Stimulated activated CD4-positive, alpha-beta T cell treated with anti-CD3 and anti-CD28 coated beads, TNF-alpha, amount 100 ng/mL, for 4 hours (primary cell): ENCODE measurements around the gene TRIM29.

Experiments used
- DNase-seq, 3 experiments: peaks; one replicate each; pipeline ENCODE4 v3.0.0-alpha.2; 2020; ENCODE audit warnings: low read depth in 3 of 3

Gene TRIM29

DNA sequence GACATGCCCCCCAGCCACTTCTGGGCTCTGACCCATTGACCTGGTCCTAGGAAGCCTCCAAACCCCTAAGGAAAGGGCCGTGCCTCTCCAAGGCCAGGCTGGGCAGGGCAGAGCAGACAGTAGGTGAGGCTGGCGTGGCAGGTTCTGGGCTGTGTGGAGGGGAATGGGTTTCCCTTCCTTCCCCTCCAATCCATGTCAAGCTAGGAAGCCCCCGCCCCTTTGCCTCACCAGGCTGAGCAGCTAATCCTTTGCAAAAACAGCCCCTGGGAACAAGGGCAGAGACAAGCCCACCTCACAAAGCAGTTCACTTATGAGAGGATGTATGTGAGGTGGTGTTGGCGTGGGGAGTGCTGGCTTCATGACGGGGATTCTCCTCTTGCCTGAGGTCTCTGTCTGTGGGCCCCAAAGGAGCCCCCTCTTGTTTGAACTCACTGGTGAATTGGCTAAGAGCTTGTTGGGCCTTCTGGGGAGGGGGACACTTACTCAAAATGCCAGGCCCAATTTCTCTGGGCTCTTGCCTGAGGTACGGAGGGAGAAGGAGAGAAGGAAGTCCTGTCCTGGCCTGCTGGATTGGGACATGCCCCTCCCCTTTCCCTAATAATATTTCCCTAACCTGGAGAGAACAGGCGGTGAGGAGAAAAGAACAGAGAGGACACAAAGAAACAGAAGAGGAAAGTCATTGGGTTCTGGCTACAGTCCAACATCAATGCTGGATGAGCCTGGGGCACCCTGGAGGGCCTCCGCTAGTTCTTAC, 1.6 kb upstream of the TRIM29 start:
- DNase-seq, result no peak

- no peak for DNase-seq
Measured at GRCh38 chr11:120137187-120137610, 714 bp downstream of the TRIM29 start.

GRCh38 chr11:120136356-120136755, 1.6 kb downstream of the TRIM29 start:
- DNase-seq, result no peak

DNA sequence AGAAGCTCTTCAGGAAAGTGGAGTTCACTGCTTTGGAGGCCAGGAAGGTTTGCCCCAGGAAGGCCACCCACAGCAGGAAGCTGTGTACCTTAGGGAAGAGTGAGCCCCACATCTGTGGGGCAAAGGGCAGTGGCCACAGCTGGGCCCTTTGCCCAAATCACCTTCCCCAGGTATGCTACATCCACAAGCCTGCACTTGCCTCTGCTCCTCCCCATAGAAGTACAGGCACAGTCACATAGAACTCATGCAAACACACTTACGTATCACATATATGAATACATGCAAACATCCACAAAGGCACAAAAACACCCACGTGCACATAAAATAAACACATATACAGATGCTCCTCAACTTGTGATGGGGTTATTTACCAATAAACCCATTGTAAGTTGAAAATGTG, 2.1 kb downstream of the TRIM29 start:
- DNase-seq, result no peak

GRCh38 chr11:120134931-120135228, 3.0 kb downstream of the TRIM29 start:
- DNase-seq, result no peak

GRCh38 chr11:120134106-120134930, 3.6 kb downstream of the TRIM29 start:
- DNase-seq, result no peak

DNA sequence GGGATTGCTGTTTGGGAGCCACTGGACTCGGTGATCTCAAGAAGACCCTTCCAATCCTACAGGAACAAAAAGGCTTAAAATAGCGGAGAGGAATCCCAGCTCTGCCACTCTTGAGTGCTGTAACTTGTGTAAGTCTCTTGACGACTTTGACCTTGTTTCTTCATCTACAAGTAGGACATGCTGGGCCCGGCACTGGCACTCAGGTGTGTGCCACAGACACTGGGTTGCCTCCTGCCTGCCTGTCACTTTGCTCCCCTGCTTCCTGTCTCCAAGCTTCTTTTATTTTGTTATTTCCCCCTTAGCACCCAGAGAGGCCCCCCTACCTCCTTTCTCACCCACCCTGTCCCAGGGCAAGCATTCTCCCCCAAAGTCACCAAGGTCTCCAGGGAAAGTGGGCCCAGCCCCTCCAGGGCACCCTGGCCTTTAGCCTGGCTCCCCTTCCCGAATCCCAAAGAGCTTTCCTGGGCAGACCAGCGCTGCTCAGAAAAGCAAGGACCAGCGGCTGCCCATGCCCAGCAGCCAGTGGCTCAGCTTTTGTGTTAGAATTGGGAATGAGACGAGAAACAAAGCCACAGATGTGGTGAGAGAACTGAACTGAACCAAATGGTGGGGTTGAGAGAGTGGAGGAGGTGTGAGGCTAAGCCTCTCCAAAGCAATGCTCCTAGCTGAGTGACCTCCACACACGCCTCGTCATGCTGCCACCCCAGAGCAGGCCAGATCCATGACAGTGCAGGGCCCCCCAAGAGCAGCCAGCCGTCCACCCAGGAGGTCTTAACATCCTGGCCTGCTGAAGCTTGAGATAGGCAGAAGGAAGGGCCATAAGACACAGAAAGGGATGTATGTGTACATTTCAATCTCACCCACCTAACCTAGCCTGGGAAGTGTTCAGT, 4.5 kb downstream of the TRIM29 start:
- DNase-seq, result no peak

DNA sequence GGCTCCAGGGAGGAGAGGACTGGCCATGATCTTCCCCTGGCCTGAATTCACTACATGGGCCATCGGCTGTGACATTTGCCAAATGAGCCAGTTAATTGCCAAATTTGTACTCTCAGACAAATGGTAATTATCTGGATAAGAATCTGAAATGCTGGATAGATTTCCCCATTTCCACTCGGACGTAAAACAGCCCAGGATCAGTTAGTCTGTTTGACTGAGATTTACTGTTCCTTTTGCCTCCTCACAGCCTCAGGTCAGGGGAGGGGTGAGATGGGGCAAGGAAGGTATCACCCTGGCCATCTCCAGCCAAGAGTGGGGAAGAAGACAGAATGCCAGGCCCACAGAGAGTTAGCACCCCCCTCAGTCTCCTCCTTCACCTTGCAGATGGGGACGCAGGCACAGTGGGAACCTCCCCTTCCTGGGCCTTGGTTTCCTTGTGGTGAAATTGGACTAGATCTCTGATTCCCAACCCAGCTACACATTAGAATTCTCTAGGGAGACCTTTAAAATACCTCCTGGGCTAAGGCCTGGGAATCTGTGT, 5.2 kb downstream of the TRIM29 start:
- DNase-seq, result no peak

DNA sequence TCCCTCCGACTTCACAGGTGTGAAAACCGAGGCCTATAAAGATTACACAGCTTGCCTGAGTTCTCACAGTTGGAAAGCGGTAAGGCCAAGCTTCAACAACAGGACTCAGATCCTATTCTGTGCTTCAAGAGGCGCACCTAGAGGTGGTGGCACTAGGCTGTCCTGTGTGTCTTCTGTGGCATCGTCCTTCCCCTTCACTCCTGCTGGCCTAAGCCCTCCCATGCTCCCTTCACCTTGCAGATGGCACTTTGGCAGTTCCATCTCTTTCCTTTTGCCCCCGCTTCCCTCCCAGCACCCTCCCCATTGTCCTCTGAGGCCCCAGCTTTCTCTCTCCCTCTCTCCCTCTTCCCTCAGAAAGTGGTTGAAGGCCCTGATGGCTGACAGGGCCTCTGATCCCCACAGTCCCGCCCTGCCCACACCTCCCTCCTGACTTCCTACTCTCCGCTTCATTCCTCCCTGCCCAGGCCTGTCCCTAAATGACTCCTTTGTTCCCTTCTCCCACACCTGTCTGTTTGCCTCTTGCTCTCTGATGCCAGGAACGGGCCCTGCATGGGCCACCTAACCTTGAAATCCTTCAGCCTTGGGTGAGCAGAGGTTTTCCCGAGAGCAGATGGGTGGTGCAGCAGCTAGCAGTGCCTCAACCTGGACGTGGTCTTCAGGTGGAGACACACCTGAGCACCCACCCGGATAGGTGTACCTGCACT, 5.8 kb downstream of the TRIM29 start:
- DNase-seq, result no peak

DNA sequence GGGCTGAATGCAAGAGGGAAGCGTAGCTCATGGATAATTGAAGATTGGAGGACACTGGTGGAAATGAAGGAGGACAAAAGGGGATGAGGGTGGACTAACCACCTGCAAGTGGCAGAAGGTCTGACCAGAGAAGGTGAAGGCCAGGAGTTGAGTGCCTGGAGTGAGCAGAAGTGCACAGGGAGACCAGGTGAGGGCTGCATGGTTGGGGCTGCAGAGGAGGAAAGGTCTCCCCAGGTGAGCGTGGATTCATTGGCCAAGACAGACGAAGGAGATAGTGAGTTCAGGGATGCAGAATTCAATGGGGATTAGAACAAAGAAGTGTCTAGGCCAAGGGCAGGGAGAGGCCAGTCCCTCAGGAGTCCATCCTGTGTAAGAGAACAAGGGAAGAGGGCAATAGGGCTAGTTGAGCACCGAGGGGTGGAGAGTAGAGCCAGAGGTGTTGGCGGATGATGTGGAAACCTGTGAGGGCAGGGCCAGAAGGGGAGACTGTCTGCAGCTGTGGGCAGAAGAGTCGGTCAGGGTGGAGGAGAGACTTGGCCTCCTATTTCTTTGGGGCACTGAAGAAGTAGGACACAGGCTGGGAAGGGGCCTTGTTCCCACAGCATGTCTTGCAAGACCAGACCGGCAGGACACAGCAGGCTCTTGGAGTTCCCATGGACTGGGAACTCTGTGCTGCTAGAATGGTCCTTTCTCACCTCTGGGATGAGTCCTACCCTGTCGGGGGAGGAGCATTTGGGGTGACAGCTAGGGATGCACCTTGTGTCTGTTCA, 6.7 kb downstream of the TRIM29 start:
- no peak for DNase-seq

- DNase-seq, result no peak
Measured at GRCh38 chr11:120130176-120130980, 7.5 kb downstream of the TRIM29 start.

GRCh38 chr11:120129570-120129969, 8.3 kb downstream of the TRIM29 start:
- no peak for DNase-seq

GRCh38 chr11:120128392-120129119, 9.4 kb downstream of the TRIM29 start:
- no peak for DNase-seq

DNA sequence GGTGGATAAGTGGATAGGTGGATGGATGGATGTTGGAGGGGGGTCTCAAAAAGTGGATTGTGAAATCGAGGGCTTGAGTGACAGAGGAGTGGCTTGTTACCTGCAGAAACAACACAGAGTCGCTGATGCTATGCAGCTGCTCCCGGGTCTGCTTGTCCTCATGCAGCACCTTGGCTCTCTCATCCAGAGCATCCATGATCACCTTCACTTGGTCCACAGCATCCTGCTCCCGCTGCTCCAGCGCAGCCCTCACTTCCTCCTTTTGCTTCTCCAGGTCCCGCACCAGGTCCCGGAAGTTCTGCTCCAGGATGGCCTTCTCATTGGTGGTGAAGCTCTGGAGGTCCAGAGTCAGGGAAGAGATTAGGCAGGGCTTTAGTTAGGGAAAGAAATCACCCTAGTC, 10.7 kb downstream of the TRIM29 start:
- no peak for DNase-seq

- DNase-seq, result no peak
Measured at GRCh38 chr11:120126620-120127019, 11.3 kb downstream of the TRIM29 start.

DNA sequence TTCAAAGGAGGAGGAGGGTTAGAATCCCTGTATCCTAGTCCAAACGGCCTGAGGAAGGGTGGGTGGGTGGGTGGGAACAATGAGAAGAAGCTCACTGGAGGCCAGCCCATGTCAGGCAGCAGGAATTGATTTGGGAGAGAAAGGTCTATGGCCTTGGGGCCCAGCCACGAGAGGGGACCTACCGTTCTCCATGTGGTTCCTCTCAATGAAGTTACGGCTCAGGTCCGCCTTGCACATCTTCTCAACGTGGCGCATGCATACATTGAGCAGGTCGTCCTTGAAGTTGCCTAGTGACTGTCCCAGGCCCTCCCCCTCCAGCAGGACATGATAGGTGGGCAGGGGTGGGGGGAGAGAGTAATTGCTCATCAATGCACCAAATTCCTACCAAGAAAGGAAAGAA, 12.4 kb downstream of the TRIM29 start:
- DNase-seq, result no peak

DNA sequence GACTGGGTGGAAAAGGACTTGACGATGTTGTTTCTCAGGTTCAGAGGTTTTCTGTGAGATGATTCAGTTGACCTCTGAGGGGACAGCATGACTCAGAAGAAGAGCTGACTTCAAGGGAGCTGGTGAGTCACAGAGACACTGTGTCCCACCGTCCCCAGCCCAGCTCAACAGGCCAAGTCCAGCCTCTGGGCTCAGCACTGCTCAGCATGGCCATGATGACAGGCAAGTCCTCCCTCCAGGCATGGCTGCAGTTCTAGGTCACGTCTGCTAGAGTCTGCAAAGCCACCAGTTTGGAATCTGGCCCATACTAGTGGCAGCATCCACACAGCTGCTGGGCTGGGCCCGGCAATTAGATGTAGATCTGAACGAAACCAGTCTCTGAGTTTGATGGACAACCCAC, 12.9 kb downstream of the TRIM29 start:
- no peak for DNase-seq

GRCh38 chr11:120124355-120124754, 13.6 kb downstream of the TRIM29 start:
- no peak for DNase-seq

- no peak for DNase-seq
Measured at GRCh38 chr11:120123946-120124345, 14.0 kb downstream of the TRIM29 start.
